Fibroblast of skin of abdomen (primary cell): ENCODE data around the gene SBNO2.
"Not testable (repeated sequence)": the region's sequence is repeated elsewhere in the genome, so short reads cannot be mapped to it uniquely, and the experiment has no call there.

Source experiments
- DNase-seq: peaks from one replicate; pipeline ENCODE4 v3.0.0-alpha.2; 2013

SBNO2 gene

DNA sequence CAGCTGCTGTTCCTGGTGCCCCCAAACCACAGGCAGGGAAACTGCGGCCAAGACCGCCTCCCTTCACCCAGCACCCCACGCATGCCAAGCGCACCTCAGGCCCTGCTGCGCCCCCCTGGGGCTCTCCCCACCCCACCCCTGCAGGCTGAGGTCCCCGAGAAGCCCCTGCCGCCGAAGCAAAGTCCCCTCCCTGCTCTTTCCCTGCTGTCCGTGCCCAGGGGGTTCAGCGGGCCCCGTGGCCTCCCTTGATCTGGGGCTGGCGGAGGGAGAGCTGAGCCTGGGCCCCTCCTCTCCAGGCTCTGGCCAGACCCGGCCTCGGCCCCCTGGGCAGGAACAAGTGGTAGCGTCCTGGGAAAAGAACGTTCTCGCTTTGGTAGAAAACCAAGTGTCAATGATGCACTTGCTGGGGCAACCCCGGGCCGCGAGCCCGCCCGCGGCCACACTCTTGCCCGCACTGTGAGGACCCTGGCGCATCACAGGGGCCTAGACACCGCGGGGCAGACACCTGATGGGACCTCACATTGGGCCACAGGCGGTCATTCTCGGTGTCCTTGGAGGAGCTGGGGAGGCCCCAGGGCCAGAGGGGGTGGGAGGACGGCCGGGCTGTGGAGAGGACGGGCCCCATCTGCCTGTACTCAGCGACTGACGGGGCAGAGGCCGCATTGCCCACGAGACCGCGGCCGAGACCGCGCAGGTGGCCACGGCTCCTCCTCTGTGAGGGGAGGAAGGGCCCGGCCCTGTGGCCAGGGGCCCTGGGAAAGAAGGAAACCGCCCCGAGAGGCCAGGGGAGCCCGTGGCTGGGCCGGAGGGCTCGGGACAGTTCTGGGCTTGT lies 41.3 kb downstream of the SBNO2 start:
- DNase-seq, result no peak

DNA sequence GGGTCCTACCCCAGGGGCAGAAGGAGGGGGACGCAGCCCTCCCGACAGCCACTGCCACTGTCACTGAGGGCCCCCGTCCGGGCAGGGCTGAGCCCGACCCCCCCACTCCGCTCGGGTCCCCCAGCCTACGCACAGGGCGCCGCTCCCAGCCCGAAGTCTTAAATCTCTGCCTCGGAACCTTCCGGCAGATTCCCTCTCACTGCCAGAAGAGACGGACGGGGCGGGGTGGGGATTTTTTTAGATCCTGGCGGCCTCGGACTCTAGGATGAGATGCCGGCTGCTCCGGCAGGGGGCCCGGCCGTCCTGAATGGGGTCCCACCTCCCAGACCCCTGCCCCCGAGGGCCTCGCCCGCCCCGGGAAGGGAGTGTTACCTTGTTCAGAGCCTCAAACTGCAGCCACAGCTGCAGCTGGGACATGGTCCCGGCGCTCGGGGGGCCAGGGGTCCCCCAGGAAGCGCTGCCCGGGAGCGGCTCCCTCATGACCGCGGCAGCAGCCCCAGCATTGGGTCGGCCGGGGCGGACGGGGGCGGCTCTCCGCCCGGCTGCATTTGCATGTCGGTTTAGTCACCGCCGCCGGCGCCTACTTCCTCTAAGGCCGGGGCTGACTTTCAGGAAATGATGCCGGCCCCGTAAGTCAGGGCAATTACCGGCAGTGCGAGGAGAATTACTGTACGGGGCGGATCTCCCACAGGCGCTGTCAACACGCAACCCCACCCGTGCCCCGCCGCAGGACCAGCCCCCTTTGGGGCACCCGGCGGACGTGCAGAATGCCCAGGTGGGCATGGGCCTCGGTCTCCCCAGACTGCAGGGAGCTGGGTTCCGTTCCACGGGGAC lies 42.1 kb downstream of the SBNO2 start:
- DNase-seq, result peak; percentile 86

DNA sequence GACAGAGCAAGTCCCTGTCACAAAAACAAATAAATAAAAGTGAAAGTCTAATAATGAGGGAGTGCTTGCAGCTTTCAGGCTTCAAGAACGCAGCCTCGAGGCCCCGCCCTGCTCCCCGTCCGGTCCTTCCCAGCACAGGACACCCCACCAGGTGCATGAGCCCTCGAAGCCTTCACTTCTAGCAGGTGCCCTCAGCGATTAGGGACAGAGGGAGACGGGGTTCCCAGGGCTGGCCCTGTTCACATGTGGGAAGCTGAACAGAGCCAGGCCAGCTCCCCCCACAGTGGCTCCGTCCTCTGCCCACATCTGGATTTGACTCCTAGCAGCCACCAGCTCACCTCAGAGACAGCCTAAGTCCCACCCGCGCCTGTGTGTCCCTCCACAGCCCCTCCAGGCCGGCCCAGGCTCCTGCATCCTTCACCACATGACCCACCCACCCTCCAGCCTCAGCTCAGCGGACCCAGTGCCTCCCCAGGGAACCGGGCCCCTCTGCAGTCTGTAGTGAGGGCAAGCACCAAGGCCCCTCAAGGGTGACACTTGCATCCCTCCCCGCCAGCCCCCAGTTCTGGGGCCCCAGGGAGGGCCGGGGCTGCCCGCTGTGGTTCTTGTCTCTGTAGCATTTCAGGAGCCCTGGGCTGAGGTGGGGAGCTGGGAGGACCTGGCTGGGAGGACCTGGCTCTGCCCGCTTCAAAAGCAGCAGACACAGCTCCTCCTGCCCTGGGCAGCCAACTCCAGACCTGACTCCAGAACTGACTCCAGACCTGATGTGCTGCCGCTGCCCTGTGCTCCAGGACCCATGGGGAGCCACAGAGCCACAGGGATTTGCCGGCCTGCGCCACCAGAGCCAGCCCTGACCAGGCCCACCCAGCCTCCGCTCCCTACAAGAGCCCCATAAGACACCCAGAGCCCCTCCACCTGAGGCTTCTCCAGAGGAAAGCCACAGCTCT lies 43.0 kb downstream of the SBNO2 start:
- DNase-seq, result no peak

DNA sequence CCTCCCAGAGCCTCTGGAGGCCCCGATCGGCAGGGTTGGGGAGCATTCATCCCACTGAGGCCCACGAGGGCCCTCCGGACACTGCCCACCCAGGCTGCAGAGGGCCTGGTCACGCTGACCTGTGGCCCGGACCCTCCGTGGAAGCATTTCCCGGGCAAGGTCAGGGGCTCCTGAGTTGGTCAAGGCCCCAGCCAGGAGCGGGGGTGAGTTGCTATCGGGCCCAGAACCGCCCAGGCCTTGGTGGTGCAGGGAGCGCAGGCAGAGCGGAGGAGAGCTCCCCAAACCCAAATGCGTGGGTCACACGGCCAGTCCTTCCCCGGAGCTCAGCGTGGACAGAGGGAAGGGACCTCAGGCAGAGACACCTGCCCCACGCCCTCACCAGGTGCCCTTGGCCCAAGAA lies 44.5 kb downstream of the SBNO2 start:
- DNase-seq, result no peak

DNA sequence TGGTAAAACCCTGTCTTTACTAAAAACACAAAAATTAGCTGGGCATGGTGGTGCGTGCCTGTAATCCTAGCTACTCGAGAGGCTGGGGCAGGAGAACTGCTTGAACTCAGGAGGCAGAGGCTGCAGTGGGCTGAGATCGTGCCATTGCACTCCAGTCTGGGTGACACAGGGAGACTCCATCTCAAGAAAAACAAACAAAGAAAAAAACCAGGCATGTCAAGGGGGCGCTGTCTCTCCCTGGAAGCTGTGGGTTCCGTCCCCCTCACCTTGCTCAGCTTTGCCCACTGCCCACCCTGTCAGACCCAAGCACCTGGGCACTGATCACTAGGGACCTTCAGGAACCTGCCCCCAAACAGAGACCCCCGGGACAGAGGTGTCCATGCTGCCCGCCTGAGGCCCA lies 45.0 kb downstream of the SBNO2 start:
- DNase-seq, result not testable (repeated sequence)

DNA sequence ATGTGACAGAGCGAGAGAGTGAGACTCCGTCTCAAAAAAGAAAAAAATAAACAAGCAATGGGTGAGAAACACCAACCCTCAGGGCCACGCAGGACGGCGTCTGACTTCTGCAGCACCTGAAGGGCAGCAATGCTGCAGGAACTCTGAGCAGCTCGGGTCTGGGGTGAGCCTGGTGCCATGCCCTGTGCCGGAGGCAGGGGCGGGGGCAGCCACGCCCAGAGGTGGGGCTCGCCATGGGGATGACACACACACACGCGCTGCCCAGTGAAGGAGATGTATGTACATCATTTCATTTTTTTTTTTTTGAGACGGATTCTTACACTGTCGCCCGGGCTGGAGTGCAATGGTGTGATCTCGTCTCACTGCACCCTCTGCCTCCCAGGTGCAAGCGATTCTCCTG lies 46.0 kb downstream of the SBNO2 start:
- DNase-seq, result no peak

GRCh38 chr19:1126984-1127760 lies 46.9 kb downstream of the SBNO2 start:
- no peak for DNase-seq

GRCh38 chr19:1125601-1126467 lies 48.2 kb downstream of the SBNO2 start:
- no peak for DNase-seq

DNA sequence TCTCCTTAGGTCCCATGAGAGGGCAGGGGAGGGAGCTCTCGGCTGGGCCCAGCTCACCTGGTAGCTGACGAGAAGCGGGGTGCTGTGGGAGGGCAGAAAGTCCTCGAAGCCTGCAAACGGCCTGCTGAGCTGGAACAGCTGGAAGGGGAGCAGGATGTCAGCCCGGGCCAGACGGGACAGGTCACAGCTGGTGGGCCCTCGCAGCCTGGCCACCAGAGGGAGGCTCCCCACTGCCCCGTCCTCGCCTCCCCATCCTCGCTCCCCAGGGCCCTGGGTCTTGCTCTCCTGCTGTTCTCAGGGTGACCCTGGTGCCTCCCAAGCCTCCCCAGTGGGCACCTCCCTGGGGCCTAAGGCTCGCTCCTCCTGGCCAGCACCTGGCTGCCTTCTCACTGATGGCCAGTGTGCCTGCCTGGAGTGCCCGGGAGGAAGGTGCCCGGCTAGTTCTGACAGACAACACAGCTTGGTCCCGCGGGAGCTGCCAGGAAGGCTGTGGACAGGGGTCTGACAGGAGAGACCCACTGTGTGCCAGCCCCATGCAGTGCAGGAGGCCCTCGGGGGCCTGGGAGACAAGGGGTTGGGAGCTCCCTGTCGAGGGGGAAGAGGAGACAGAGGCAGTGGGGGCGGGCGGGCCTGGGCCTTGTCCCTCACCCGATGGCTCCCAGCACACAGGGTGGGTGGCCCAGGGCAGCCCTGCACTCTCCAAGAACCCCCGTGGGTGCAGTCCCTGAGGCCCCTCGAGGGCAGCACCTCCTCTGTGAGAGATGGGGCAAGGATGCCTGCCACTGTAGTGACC lies 50.0 kb downstream of the SBNO2 start:
- DNase-seq, result no peak

DNA sequence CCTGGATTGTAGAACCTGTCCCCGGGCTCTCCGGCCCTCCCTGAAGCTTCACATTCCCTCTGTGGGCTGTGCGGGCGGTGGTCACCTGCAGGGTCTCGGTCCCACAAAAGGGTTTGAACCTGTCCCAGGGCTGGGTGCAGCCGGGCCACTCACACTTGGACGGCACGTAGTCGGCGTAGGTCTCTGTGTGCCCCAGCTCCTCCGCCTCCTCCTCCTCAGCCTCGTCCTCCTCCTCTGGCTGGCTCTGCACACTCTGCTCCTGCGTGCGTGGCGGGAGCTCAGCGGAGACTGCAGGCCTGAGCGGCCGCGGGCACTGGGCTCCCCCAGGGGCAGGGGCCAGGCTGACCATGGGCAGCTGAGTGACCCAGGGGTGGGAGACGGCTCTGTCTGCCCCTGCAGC lies 50.7 kb downstream of the SBNO2 start:
- no peak for DNase-seq

- peak; percentile 50 for DNase-seq
Measured at GRCh38 chr19:1122972-1123363, 51.1 kb downstream of the SBNO2 start.

DNA sequence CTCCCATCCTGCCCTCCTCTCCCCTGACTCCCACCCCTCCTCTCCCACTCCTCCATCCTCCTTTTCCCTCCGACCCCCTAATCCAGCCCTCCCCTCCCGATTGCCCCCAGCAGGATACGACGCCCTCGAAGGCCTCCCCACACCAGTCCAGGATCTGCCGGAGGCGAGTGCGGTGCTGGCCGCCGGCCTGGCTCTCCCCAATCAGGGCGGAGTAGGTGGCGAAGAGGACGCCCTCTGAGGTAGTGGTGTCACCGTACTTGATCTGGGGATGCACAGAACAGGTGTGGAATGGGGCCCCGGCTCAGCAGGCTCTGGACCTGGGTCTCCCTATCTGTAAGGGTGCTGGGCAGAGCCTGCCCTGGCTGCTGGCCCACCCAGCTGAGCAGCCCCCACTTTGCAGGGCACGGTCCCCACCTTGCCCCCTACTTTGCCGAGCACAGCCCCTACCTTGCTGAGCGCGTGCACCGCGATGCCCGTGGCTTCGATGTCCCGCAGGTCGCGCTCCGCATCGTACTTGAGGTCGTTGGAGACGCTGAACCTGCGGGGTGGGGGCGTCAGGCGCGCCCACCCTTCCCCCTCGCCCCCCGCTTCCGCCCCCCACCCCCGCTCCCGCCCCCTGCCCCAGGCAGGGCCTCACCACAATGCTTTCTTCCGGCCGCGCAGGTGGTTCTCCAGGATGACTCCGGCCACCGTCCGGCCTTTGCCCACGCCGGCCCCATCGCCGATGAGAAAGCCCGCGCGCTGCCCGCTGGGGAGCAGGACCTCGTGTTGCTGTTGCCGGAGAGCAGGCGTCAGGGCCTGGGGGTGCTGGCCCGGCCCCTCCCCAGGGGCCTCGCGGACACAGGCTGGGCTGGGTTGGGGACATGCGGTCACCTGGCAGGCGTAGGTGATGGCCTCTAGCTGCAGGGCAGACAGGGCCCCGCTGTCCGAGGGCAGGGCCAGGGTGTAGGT lies 51.8 kb downstream of the SBNO2 start:
- DNase-seq, result no peak

- no peak for DNase-seq
Measured at GRCh38 chr19:1121395-1121794, 52.7 kb downstream of the SBNO2 start.

GRCh38 chr19:1119475-1120217 lies 54.4 kb downstream of the SBNO2 start:
- no peak for DNase-seq

DNA sequence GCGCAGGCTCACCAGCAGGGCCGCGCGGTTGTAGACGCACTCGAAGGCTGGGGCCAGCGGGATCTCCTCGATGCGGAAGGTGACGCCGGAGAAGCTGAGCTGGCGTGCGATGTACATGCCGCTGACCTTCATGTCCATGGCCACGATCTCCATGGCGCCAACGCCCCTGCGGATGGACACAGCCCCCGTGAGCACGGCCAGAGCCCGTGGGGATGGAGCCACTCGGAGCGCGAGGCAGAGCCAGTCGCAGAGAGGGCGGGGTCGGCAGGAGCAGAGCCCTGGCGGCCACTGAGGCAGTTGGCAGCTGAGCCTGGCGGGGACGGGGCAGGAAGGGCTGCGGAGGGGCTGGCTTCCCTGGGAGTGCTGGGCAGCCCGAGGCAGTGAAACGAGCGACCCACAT lies 55.1 kb downstream of the SBNO2 start:
- DNase-seq, result no peak

GRCh38 chr19:1117654-1118053 lies 56.4 kb downstream of the SBNO2 start:
- DNase-seq, result no peak

GRCh38 chr19:1116726-1117581 lies 57.1 kb downstream of the SBNO2 start:
- no peak for DNase-seq
